Left lung (tissue), 10 donors: ENCODE measurements around the gene CDC37L1. TPM values are rescaled to one million over a fixed set of nuclear protein-coding genes. Genes with fewer than 3 reads are reported as not detected.
A peak's percentile ranks its signal among the peaks of the same experiment; 100 is the strongest.

Experiments used
- ATAC-seq: fragments of 200-7000 bp; cut with Tn5 transposase; one replicate; pipeline ENCODE4 v1.9.1; 2020; ENCODE audit warnings: moderate library complexity
- DNase-seq, 4 donors: peaks; one replicate each; pipeline ENCODE4 v3.0.0-alpha.2; 2013 to 2020
- H3K27ac ChIP-seq, 2 donors: fragments of 200-600 bp; sonication (generic) in 1 of 2; one replicate each; pipeline versions ENCODE4 v1.5.0 to v1.8.0; 2020 to 2021
- H3K27me3 ChIP-seq, 2 donors: fragments of 200-600 bp; sonication (generic) in 1 of 2; one replicate each; pipeline versions ENCODE4 v1.5.0 to v1.8.0; 2020 to 2021
- H3K36me3 ChIP-seq, 2 donors: fragments of 200-600 bp; sonication (generic) in 1 of 2; one replicate each; pipeline versions ENCODE4 v1.5.0 to v1.8.0; 2020 to 2021
- H3K4me1 ChIP-seq, 2 donors: fragments of 200-600 bp; one replicate each; pipeline ENCODE4 v1.8.0; 2021
- H3K4me3 ChIP-seq, 2 donors: fragments of 200-600 bp; sonication (generic) in 1 of 2; one replicate each; pipeline versions ENCODE4 v1.5.0 to v1.8.0; 2020 to 2021; ENCODE audit warnings: mild to moderate bottlenecking in 1 of 2
- H3K9me3 ChIP-seq, 2 donors: fragments of 200-600 bp; sonication (generic) in 1 of 2; one replicate each; pipeline versions ENCODE4 v1.5.0 to v1.8.0; 2020 to 2021
- intact Hi-C, 2 donors: fragments of 100-400 bp; cut with DNase I; formaldehyde crosslinking; loops; one replicate each; pipeline versions ENCODE4 v1.11.2 to v1.14.2; 2022
- polyA plus RNA-seq, 6 donors: library from polyadenylated mRNA; unstranded; fragments of 120-200 nt; gene quantifications; one replicate each; pipeline ENCODE4 v1.2.1, GENCODE V29; 2013; ENCODE audit not compliant: insufficient read length in 6 of 6
- total RNA-seq, 2 donors: library from RNA; stranded (reverse); fragmentation: NEBNext Ultra II Directional; extraction: Animal tissue kit (Norgen Biotek cat#: 25700); gene quantifications; one replicate each; pipeline ENCODE4 v1.2.1, GENCODE V29; 2021
- TF ChIP-seq, protein P1 (sequence below), 2 donors: fragments of 200-600 bp; sonication (generic) in 1 of 2; IDR thresholded peaks; one replicate each; pipeline versions ENCODE4 v1.5.0 to v1.8.0; 2021; ENCODE audit warnings: antibody characterized with exemption in 2 of 2
- donor health status: DM: no; HTN: yes; CAD: no.
- donor health status: DM: no; HTN: no; CAD: no.

The CDC37L1 gene
- total and polyA plus RNA-seq, 8 donors: 13.9 to 19.2 (median 15.8) TPM

DNA sequence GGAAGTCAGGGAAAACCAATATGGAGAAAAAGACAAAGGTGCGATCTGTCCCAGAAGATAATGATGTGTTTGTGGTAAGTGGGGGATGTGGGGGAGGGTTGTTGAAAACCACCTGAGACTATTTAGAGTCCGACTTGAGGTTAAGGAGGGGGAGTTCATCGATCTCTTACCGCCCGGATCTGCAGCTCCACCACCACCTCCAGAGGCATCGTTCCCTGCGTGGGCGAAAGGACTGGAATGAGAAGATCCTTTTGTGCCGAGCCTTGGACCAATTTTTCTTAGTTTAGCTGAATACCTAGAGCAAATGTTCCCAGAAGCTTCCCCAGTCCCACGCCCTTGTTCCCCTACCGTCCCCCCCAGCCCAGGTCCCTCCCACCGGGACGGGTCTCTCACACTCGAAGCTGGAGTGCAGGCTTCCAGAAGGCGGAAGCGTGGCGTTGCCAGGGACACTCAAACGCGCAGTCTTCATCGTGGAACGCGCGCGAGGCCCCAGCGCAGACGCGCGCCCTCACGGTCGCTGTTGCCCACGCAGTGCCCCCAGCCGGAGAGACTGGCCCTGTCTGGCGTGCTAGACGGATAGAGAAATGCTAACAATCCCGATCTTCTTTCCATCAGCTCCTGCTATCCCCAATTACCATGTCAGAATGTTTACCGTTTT lies 13.2 kb upstream of the CDC37L1 start, which contains the start of gene SPATA6L:
Gene SPATA6L, minus strand, starts transcription at position 439 of the 658 bp plus-strand sequence. Its CDS starts 230 bp downstream, at position 209.
- Histone ChIP-seq H3K36me3 (no peaks in the 10 kb centered on the region), H3K4me3 (peak within 1 kb of the TSS; percentile 27 to 46), H3K27me3 (peaks cover 0 to 4% of the 10 kb centered on the region in 2 donors), H3K9me3 (no peaks in the 10 kb centered on the region), H3K4me1 (peaks cover 13 to 51% of the 10 kb centered on the region in 2 donors), H3K27ac (peak within 1 kb of the TSS; percentile 68 to 87)
- intact Hi-C loops: no loop called here
- DNase-seq (peak; percentile 67 to 92 (median 87)), ATAC-seq (peak; percentile 79)
- TF ChIP-seq, protein P1, sequence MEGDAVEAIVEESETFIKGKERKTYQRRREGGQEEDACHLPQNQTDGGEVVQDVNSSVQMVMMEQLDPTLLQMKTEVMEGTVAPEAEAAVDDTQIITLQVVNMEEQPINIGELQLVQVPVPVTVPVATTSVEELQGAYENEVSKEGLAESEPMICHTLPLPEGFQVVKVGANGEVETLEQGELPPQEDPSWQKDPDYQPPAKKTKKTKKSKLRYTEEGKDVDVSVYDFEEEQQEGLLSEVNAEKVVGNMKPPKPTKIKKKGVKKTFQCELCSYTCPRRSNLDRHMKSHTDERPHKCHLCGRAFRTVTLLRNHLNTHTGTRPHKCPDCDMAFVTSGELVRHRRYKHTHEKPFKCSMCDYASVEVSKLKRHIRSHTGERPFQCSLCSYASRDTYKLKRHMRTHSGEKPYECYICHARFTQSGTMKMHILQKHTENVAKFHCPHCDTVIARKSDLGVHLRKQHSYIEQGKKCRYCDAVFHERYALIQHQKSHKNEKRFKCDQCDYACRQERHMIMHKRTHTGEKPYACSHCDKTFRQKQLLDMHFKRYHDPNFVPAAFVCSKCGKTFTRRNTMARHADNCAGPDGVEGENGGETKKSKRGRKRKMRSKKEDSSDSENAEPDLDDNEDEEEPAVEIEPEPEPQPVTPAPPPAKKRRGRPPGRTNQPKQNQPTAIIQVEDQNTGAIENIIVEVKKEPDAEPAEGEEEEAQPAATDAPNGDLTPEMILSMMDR (IDR thresholded peaks at IDR 0.05): no peak

DNA sequence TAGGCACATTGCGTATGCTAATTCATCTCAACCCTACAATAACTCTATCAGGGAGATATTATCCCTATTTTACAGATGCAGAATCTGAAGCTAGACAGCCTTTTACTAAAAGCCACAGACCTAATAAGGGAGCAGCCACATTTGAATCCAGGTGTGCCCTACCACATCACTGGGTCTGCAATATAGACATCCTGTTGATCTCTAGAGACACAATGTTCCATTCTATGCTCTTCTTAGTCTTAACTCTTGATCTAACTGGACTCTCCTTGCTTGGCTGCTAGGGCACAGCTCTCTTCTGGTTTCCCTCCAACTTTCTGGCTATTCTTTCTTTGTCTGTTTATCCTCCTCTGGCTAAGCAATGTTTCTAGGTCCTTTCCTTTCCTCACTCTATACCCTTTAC lies 11.7 kb upstream of the CDC37L1 start:
- H3K27me3 ChIP-seq: peaks cover 0 to 4% of the 10 kb centered on the region in 2 donors
- ATAC-seq (no peak), DNase-seq (no peak)
- H3K36me3 ChIP-seq: no peaks in the 10 kb centered on the region
- H3K4me1 ChIP-seq: peaks cover 9 to 40% of the 10 kb centered on the region in 2 donors
- intact Hi-C loops: no loop called here
- no peaks in the 10 kb centered on the region for H3K9me3 ChIP-seq
- no peak overlapping the region for H3K4me3 ChIP-seq
- TF ChIP-seq, protein P1 (IDR thresholded peaks at IDR 0.05): no peak
- H3K27ac ChIP-seq: no peak overlapping the region

DNA sequence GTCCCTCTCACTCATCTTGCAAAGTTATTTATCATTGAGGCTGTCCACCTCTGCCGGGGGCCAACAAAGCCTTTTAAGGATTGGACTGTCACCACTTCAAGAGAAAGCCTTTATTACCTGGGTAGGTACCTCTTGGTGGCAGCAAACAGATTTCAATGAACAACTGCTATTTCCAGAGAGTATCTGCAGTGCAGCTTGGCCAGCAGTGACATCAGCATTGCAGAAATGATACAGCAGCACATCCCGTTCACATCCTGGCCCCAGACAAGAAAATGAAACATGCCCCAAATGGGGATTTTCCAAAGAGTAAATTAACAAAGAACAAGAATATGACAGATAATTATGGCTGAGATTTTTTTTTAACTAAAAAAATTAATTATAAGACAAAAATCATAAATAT lies 10.8 kb upstream of the CDC37L1 start:
- no peaks in the 10 kb centered on the region for H3K9me3 ChIP-seq
- H3K27ac ChIP-seq: no peak overlapping the region
- ATAC-seq: no peak
- H3K27me3 ChIP-seq: peaks cover 0 to 4% of the 10 kb centered on the region in 2 donors
- no peak overlapping the region for H3K4me3 ChIP-seq
- TF ChIP-seq, protein P1 (IDR thresholded peaks at IDR 0.05): no peak
- DNase-seq: no peak
- no peaks in the 10 kb centered on the region for H3K36me3 ChIP-seq
- intact Hi-C loops: no loop called here
- H3K4me1 ChIP-seq: peaks cover 6 to 30% of the 10 kb centered on the region in 2 donors

DNA sequence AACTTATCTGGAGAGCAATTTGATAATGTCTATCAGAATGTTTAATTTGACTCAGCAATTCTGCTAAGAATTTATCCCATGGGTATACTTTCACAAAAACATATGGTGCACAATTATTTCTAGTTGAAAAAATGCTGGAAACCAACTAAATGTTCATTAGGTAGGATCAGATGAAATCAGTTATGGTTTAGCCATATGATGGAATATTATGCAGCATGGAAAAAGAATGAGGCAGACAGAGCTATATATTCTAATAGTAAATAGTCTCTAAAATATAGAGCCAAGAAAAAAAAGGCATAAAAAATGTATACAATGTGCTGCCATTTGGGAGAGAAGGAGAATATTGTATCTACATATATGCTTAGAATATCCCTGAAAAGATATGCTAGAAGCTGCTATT lies 9.5 kb upstream of the CDC37L1 start:
- H3K36me3 ChIP-seq: no peaks in the 10 kb centered on the region
- H3K27ac ChIP-seq: no peak overlapping the region
- H3K4me1 ChIP-seq: peaks cover 3 to 18% of the 10 kb centered on the region in 2 donors
- peaks cover 0 to 4% of the 10 kb centered on the region in 2 donors for H3K27me3 ChIP-seq
- ATAC-seq (no peak), DNase-seq (no peak)
- TF ChIP-seq, protein P1 (IDR thresholded peaks at IDR 0.05): no peak
- no peak overlapping the region for H3K4me3 ChIP-seq
- intact Hi-C loops: no loop called here
- no peaks in the 10 kb centered on the region for H3K9me3 ChIP-seq

DNA sequence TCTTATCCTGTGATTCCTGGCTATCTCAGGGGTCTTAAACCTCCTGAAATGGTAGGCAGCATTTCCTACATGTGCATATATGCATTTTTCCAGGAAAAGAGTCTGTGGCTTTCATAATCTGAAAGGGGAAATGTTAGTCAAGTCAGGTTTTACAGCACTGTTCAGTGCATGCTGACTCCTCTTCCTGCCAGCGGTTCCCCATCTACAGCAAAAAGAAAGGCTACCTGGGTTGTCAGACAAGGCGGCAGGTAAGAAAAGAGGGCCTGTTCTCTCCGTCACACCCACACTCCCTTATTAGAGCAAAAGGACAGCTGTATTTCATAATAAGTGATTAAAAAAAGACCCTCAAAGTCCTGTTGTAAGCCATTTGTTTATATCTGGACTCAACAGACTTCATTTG lies 8.8 kb upstream of the CDC37L1 start:
- intact Hi-C loops: no loop called here
- Histone ChIP-seq H3K27ac (no peak overlapping the region), H3K27me3 (peaks cover 0 to 4% of the 10 kb centered on the region in 2 donors), H3K4me3 (no peak overlapping the region), H3K9me3 (no peaks in the 10 kb centered on the region), H3K36me3 (no peaks in the 10 kb centered on the region), H3K4me1 (peaks cover 5 to 11% of the 10 kb centered on the region in 2 donors)
- ATAC-seq (no peak), DNase-seq (no peak)
- TF ChIP-seq, protein P1 (IDR thresholded peaks at IDR 0.05): no peak
